NCI-H2081 (cell line): ENCODE data around the gene MANEA.
A peak's percentile ranks its signal among the peaks of the same experiment; 100 is the strongest.
"Not testable (repeated sequence)": the region's sequence is repeated elsewhere in the genome, so short reads cannot be mapped to it uniquely, and the experiment has no call there.

Source experiments
- DNase-seq, 2 experiments: peaks; one replicate each; lab custom pipeline; 2025; lab: John Stamatoyannopoulos, UW

Gene MANEA

GRCh38 chr6:95577304-95578105 lies at the start of gene MANEA:
Gene MANEA, plus strand, starts transcription at chr6:95577535. Its CDS starts 8,905 bp downstream, at chr6:95586440.
- peak; percentile 74 to 90 for DNase-seq

DNA sequence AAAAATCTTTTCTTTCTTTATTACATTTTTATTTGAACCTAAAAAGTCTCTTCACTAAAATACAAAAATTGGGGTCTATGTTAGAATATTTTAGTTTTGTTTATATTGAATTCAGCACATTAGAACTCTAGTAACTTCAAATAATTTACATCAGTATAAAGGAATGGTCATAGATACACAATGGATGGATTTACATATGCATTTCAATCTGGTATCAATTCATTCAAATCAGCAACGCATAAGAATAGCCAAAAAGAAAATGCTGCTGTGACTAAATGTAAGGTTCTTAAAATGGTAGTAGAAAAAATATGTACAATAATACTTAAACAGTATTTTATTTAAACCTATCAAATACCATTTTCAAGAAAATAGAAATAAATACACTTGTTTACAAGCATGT lies 47.6 kb upstream of the MANEA start:
- no peak for DNase-seq

DNA sequence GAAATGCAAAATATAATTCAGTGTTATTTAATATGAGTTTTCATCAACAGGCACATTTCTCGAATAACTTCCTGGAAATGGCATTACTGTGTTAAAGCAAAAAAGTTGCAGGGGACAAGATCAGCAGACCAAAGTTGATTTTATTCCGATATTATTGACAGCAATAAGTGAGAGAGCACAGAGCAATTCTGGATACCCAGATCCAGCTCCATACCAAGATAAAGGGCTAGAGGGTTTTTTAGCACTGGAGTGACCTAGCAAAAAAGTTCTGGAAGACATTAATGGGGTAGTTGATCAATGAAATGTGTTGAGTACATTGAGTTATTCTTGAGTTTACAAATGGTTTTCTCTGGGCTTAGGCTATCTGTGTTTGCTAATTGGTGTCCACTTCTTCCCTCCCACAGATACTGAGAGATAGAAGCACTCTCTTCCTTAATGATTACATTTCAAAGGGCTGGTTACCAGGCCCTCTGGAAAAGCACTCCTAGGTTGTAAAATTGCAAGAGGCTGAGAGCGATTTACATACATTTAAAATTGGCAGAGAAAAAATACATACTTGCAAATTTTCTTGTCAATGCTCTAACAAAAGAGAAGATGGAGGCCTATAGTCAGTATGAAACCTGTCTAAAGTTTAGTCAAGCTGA lies 47.0 kb upstream of the MANEA start:
- no peak for DNase-seq

- DNase-seq: no peak
These were observed 33.5 kb upstream of the MANEA start for GRCh38 chr6:95543798-95544197.

DNA sequence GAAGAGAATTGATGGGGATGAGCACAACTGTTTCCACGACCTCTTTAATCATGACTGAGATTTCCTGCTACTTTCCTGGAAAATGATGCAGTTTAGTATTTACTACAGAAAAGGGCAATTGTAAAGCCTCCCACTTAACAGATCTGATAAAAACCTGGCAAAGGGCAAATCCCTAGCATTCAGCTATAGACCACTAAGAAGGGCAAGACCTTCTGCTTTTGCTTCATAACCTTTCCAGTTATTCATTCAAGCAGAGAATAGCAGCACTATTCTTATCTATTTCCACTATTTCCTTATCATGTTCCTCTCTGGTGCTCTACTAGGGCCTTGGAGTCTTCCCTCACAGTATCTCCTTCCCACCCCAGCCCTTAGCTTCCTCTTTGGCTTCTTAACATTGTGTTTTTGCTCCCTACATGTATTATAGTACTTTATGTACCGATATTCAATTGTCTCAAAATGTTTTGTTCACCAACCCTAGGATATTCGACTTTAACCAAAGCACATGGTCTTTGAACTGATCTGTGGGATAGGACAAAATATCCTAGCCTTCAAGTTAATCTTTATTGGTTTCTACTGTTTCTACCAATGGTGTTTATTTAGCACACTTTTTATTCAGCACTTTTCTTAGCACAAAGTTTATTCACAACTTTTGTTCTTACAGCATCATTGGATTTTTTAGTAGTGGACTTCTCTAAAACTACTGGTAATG lies 32.7 kb upstream of the MANEA start:
- DNase-seq: no peak

DNA sequence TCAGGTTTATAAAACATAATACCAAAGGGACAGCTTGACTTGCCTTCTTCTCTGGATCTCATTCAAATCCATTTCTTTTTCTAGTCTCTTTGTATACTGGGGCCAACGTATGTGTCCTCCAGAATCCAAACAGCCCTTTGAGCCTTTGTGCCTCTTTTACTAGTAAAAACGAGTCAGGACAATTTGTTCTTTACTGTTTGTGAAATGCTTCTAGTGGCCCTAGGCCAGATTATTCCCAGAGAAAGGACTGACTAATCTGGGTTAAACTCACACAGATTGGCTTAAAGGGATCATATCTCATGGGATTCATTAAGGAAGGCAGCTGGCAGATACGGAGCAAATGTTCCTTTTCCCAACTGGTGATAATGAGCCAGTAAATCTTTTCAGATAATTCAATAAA lies 32.1 kb upstream of the MANEA start:
- DNase-seq: no peak

DNA sequence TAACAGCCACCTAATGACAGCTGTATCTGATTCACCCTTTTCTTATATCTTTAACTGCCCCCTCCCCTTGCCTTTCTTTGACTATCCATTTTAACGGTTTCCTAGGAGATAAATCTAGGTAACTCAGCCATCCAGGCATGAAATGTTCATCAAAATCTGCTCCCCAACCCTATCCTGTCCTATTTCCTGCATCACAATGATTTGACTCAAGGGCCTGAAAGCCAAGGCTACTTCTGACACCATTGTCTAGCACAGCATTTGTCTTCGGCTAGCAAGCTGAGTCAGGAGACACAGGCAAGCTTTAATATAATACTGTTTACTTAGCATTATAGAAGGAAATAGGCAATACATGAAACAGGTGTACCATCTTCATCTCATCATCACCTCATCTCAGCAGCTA lies 31.6 kb upstream of the MANEA start:
- no peak for DNase-seq

- DNase-seq: no peak
These were observed 31.2 kb upstream of the MANEA start for GRCh38 chr6:95546148-95546547.

DNA sequence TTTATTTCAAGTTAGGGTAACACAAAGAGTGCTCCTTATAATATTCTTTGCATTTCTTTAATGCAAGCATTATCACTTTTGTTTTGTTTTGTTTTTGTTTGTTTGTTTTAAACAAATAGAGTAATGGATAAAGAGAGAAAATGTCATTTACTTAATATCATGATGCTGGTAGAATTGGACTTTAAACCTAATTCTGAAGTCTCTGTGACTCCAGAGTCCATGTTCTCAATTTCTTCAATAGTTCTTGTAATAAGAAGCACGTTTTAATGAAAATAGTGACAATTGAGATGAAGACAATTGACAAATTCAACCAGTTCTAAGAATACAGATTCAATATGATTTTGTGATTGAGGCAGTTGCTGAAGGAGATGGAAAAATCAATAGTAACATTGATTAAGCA lies 30.3 kb upstream of the MANEA start:
- no peak for DNase-seq

DNA sequence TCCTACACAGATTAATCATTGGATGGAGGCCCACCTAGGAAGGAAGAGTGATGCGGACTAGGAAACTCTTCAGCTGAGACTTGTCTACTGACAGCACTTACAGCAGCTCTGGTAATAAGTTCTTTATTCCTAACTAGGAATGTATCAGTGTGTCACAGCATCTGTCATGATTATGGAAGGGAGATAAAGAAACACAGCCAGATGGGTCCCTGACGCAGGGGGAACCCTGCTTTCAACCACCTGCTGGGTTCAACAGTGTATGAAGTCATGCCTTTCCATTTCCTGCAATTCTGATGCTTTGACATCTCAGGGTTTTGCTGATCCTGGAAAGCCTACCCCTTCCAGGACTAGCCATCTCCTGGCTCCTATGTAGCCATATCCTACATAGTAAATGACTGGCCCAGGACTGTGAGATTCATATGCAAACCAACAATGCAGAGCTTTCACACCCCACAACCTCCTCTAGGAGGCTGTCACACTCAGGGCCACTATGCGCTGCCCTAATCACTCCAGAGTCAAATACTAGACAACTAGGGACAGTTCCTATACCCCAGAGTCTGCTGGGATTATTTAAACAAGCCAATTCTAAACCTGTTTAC lies 29.0 kb upstream of the MANEA start:
- no peak for DNase-seq

GRCh38 chr6:95551678-95552324 lies 25.5 kb upstream of the MANEA start:
- DNase-seq: no peak

- DNase-seq: no peak
These were observed 23.5 kb upstream of the MANEA start for GRCh38 chr6:95553880-95554279.

DNA sequence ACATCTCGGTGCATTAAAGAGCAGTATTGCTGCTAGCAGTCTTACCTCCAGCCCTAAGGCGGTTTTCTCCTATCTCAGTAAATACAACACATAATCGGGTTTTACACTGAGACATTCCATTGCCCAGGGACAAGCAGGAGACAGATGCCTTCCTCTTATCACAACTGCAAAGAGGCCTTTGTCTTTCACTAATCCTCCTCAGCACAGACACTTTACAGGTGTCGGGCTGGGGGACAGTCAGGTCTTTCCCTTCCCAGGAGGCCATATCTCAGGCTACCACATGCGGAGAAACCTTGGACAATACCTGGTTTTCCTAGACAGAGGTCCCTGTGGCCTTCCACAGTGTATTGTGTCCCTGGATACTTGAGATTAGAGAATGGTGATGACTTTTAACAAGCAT lies 16.4 kb upstream of the MANEA start:
- not testable (repeated sequence) for DNase-seq

- no peak for DNase-seq
These were observed 7.8 kb upstream of the MANEA start for GRCh38 chr6:95569560-95569959.

DNA sequence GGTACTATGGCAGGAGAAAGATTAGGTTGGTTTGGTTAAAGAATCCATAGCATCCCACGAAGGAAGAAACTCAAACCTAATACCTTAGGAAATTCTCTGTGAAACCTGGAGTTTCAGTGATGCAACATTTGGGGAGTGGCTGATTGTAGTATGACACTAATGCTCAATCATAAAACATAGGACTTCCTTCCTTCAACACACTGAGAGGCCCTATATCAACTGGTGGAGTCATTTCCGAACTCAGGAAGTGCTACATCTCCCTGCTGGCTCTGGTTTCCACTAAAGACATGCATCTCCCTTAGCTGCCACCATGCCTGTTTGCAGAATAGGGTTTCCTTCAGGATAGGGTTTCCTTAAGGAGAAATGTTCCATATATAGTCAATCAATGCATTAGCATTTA lies 5.2 kb upstream of the MANEA start:
- no peak for DNase-seq

GRCh38 chr6:95574811-95575210 lies 2.5 kb upstream of the MANEA start:
- DNase-seq: no peak

GRCh38 chr6:95576218-95576997 lies 927 bp upstream of the MANEA start:
- DNase-seq: peak in 1 of 2 experiments; percentile 39

GRCh38 chr6:95576998-95577303 lies 384 bp upstream of the MANEA start:
- no peak for DNase-seq

- peak in 1 of 2 experiments; percentile 48 for DNase-seq
These were observed 723 bp downstream of the MANEA start for GRCh38 chr6:95578106-95578410.

DNA sequence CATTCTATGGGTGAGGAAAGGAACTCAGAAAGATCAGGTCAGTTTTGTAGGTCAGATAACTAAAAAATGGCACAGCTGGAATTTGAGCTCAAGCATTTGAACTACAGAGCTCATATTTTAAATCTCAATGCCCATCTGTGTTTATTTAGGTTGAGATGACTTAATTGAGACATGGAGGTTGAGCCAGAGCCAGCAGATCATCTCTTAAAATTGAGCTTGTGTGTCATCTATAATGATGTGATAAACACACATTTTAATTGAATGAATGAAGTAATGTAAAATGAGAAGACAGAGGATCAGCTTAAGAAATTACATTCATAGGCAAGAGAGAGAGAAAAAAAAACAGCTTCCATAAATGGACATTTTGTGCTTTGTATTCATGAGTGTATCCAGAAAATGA lies 3.7 kb downstream of the MANEA start:
- peak in 1 of 2 experiments; percentile 23 for DNase-seq

- DNase-seq: not testable (repeated sequence)
These were observed 6.9 kb downstream of the MANEA start for GRCh38 chr6:95584226-95584625.

- no peak for DNase-seq
These were observed 10.7 kb downstream of the MANEA start for GRCh38 chr6:95587989-95588388.
